HG02943 (cell line): ENCODE measurements around the gene EEFSEC.

Source experiments
- ATAC-seq: cut with Tn5 transposase; IDR thresholded peaks from one replicate; pipeline ENCODE4 v1.9.1; 2021; ENCODE audit warnings: mild to moderate bottlenecking, low read depth, moderate library complexity; ENCODE audit not compliant: unreplicated experiment

EEFSEC gene

GRCh38 chr3:128452120-128452519, 298.8 kb downstream of the EEFSEC start:
- ATAC-seq = no peak

- no peak for ATAC-seq
Measured at GRCh38 chr3:128452678-128453275, 299.5 kb downstream of the EEFSEC start.

GRCh38 chr3:128453501-128454309, 300.4 kb downstream of the EEFSEC start:
- no peak for ATAC-seq

- ATAC-seq = no peak
Measured at GRCh38 chr3:128454310-128454618, 301.0 kb downstream of the EEFSEC start.

GRCh38 chr3:128455116-128455515, 301.8 kb downstream of the EEFSEC start:
- no peak for ATAC-seq

GRCh38 chr3:128455786-128456748, 302.8 kb downstream of the EEFSEC start:
- no peak for ATAC-seq

GRCh38 chr3:128456776-128457715, 303.8 kb downstream of the EEFSEC start:
- ATAC-seq = no peak

GRCh38 chr3:128457937-128458336, 304.7 kb downstream of the EEFSEC start:
- no peak for ATAC-seq
